Measurements from ENCODE around the gene ZNF268.

- no peak for TF ChIP-seq CTCF (IDR thresholded peaks at IDR 0.05)
- no peak for TF ChIP-seq ZFX (IDR thresholded peaks at IDR 0.05; ENCODE audit: borderline replicate concordance)
Measured at GRCh38 chr12:133174901-133175300, 6.4 kb upstream of the ZNF268 start.

Data from 22Rv1 (cell line).